ENCODE results near the gene RCAN1.

DNA sequence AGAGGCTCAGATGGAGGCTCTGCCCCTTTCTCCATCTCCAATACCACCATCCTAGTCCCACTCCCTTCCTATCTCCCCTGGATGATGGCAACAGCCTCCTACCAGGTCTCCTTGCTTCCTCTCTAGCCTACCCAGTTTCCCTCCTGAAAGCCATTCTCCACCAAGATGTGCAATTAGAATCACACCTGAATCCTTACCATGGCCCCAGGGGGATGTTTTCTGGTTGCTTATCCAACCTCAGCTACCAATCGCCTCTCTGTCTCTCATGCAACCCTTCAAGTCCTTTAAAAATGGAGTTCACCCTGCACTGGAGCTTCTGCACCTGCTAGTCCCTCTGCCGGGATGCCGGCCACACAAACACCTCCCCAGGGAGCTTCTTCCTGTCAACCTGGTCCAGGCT, 2.9 kb downstream of the RCAN1 start:
- TF ChIP-seq, protein P1, sequence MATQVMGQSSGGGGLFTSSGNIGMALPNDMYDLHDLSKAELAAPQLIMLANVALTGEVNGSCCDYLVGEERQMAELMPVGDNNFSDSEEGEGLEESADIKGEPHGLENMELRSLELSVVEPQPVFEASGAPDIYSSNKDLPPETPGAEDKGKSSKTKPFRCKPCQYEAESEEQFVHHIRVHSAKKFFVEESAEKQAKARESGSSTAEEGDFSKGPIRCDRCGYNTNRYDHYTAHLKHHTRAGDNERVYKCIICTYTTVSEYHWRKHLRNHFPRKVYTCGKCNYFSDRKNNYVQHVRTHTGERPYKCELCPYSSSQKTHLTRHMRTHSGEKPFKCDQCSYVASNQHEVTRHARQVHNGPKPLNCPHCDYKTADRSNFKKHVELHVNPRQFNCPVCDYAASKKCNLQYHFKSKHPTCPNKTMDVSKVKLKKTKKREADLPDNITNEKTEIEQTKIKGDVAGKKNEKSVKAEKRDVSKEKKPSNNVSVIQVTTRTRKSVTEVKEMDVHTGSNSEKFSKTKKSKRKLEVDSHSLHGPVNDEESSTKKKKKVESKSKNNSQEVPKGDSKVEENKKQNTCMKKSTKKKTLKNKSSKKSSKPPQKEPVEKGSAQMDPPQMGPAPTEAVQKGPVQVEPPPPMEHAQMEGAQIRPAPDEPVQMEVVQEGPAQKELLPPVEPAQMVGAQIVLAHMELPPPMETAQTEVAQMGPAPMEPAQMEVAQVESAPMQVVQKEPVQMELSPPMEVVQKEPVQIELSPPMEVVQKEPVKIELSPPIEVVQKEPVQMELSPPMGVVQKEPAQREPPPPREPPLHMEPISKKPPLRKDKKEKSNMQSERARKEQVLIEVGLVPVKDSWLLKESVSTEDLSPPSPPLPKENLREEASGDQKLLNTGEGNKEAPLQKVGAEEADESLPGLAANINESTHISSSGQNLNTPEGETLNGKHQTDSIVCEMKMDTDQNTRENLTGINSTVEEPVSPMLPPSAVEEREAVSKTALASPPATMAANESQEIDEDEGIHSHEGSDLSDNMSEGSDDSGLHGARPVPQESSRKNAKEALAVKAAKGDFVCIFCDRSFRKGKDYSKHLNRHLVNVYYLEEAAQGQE (IDR thresholded peaks at IDR 0.05; ENCODE audit: insufficient read depth in 1 of 2, low read depth in 2 of 2, low read length in 1 of 2), result no peak
- TF ChIP-seq, protein P2, sequence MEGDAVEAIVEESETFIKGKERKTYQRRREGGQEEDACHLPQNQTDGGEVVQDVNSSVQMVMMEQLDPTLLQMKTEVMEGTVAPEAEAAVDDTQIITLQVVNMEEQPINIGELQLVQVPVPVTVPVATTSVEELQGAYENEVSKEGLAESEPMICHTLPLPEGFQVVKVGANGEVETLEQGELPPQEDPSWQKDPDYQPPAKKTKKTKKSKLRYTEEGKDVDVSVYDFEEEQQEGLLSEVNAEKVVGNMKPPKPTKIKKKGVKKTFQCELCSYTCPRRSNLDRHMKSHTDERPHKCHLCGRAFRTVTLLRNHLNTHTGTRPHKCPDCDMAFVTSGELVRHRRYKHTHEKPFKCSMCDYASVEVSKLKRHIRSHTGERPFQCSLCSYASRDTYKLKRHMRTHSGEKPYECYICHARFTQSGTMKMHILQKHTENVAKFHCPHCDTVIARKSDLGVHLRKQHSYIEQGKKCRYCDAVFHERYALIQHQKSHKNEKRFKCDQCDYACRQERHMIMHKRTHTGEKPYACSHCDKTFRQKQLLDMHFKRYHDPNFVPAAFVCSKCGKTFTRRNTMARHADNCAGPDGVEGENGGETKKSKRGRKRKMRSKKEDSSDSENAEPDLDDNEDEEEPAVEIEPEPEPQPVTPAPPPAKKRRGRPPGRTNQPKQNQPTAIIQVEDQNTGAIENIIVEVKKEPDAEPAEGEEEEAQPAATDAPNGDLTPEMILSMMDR (IDR thresholded peaks at IDR 0.05), result no peak
- TF ChIP-seq POLR2AphosphoS5 (IDR thresholded peaks at IDR 0.05; ENCODE audit: low read depth, low read length) (no peak), TCF7L2 (IDR thresholded peaks at IDR 0.05; ENCODE audit: low read depth, low read length) (no peak)
